ENCODE measurements around the gene SMC2. TPM values are rescaled to one million over a fixed set of nuclear protein-coding genes. Genes with fewer than 3 reads are reported as not detected.

SMC2 gene
- total and polyA plus RNA-seq, 2 of the 13 experiments (the other 11 are each of a cell fraction or from before 2014, with no cell fraction given), result 5.6 to 36.7 TPM

- TF ChIP-seq ZNF512B (CRISPR knock-in tag; IDR thresholded peaks at IDR 0.05; ENCODE audit: borderline replicate concordance), result no peak
Observed at GRCh38 chr9:104085525-104085924, 8.6 kb upstream of the SMC2 start (continued).

GRCh38 chr9:104087894-104088293, 6.2 kb upstream of the SMC2 start:
- FAIRE-seq (no peak), ATAC-seq (no peak), DNase-seq (ENCODE audit: low spot score) (no peak)
- no peaks in the 10 kb centered on the region for H3K36me3 ChIP-seq (replicated peaks in 1 of 2; ENCODE audit: control insufficient read depth in 1 of 2, insufficient read depth in 2 of 2, low read length in 2 of 2)
- CTCF ChIA-PET (ENCODE audit: low intra/inter-chr PET ratio, low total read pairs), result no interaction called here
- POLR2A ChIA-PET, result no interaction called here
- H3K4me3 ChIP-seq (replicated peaks in 1 of 3; ENCODE audit: insufficient read depth in 1 of 3, low read depth in 2 of 3, low read length in 3 of 3), result no peak overlapping the region
- no peak overlapping the region for H3K9ac ChIP-seq (ENCODE audit: insufficient read depth, low read depth, low read length)
- H3K4me2 ChIP-seq (ENCODE audit: low read depth, low read length), result no peak overlapping the region
- no peak overlapping the region for H3K27ac ChIP-seq (ENCODE audit: extremely low read length, insufficient read depth, low read length)
- no peaks in the 10 kb centered on the region for H3K27me3 ChIP-seq (ENCODE audit: control insufficient read depth in 1 of 2, insufficient read depth in 2 of 2, low read length in 2 of 2)
- H2AFZ ChIP-seq (ENCODE audit: low read length), result no peak overlapping the region
- peaks cover 14% of the 10 kb centered on the region for H3K4me1 ChIP-seq (ENCODE audit: insufficient read depth, low read length)
- no peaks in the 10 kb centered on the region for H4K20me1 ChIP-seq (ENCODE audit: insufficient read depth, low read length)
- intact Hi-C loops (cut with micrococcal nuclease; ENCODE audit: unreplicated experiment) (no loop called here), in situ Hi-C loops (cut with HindIII; ENCODE audit: extremely low pct_ligation_motif_present, low pct_unique_long_range_greater_than_20kb) (no loop called here)
- BruUV-seq (replicated peaks), result no TSS peak
- H3K79me2 ChIP-seq (ENCODE audit: insufficient read depth, low read length), result no peaks in the 10 kb centered on the region
- 43% methylated on average over 3 of the region's 3 CpGs for WGBS (ENCODE audit: low lambda C conversion rate)
- no peaks in the 10 kb centered on the region for H3K9me3 ChIP-seq (ENCODE audit: low read length)
- TF ChIP-seq MLLT10 (CRISPR knock-in tag; IDR thresholded peaks at IDR 0.05) (no peak), PITX1 (CRISPR knock-in tag; IDR thresholded peaks at IDR 0.05) (no peak), NFE2L2 (IDR thresholded peaks at IDR 0.05; ENCODE audit: low read length) (no peak), ZBTB37 (CRISPR knock-in tag; IDR thresholded peaks at IDR 0.05) (no peak), POLR2G (IDR thresholded peaks at IDR 0.05; ENCODE audit: low read depth, low read length) (no peak), ATF3 (CRISPR knock-in tag; IDR thresholded peaks at IDR 0.05) (no peak), BCLAF1 (IDR thresholded peaks at IDR 0.05) (no peak)

All from HepG2 (cell line).